Right lobe of liver (tissue), 4 donors: ENCODE measurements around the gene RAC2.

Experiments used
- CTCF ChIP-seq, 4 donors: fragments of 200-600 bp in 3 of 4; fragments of 450-650 bp in 1 of 4; IDR thresholded peaks; one replicate each; pipeline versions ENCODE4 v1.5.1 to v1.8.0; 2016 to 2022; ENCODE audit warnings: antibody characterized with exemption in 4 of 4, mild to moderate bottlenecking in 2 of 4
- POLR2A ChIP-seq: fragments of 450-650 bp; IDR thresholded peaks from one replicate; pipeline ENCODE4 v1.6.1; 2017; ENCODE audit warnings: antibody characterized with exemption, mild to moderate bottlenecking
- donor health status: DM: no; HTN: no; CAD: no.
- donor health status: DM: no; HTN: no; CAD: no.
- donor health status: DM: no; HTN: yes; CAD: no.

DNA sequence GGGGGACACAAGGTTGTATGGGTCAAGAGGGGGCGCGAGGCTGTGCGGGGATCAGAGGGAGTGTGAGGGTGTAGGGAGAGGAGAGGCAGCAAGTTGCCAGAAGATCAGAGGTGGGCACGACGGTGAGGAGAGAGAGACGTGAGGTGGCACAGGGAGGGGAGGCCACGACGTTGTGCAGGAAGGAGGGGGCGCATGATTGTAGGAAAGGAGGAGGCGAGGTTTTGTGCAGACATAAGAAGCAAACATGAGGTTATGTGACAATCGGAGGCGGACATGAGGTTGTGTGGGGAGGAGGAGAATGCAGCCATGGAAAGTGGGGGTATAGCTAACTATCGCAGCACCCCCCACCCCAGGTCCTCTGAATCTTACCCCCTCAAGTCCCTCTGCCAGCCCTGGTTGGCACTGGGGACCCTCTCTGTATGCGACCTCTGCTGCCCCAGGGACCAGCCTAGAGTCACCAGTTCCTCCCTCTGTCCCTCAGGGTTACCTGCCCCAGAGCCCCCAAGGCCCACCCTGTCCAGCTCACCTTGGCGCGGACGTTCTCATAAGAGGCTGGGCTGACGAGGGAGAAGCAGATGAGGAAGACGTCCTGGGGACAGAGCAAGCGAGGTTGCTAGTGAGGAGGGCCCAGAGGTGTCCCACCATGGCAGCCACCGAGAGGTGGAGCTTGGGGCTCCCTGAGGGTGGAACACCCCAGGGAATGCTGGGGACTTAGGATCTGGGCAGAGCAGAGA lies 12.5 kb downstream of the RAC2 start:
- TF ChIP-seq CTCF (IDR thresholded peaks at IDR 0.05) (no peak), POLR2A (no peak)
